Melanocyte of skin (primary cell): Measurements from ENCODE around the gene NEK4. TPM values are rescaled to one million over a fixed set of nuclear protein-coding genes. Genes with fewer than 3 reads are reported as not detected.

Experiments
- small RNA-seq, 2 donors: library from RNA; depleted of rRNA; stranded (forward); fragments of <200 nt; gene quantifications; one replicate each; pipeline ENCODE3, GENCODE V24; 2012
- total RNA-seq, 2 donors: library from RNA; depleted of rRNA; stranded (reverse); fragments of >200 nt; gene quantifications; 2 replicates each; pipeline ENCODE4 v1.2.3, GENCODE V29; 2012

Gene NEK4
- total RNA-seq = 10 to 100 TPM; 20.3 to 29.0 TPM

GRCh38 chr3:52770496-52771333, at the start of gene NEK4:
NEK4 (minus strand) TSS chr3:52770940; CDS start chr3:52770746, 194 bp downstream.

DNA sequence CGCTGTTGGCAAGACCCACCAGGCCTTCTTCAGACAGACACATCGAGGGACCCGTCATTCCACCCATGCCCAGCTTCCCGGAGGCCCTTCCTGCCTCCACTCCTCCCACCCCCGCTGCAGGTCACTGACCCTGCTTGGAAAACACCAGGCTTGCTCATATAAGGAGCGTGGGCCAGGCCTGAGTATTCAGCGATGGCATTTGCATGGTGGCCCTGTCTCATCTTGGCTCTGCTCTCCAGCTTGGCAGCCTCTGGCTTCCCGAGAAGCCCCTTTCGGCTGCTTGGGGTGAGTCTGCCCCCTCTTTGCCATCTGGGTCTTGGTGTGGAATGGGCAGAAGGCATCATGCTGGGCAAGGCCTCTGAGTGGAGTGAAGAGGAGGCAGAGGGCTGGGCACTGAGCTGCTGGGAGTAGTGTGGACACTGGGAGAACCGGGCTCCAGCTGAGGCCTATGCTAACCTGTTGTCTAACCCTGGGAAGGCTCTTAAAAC, 23.9 kb upstream of the NEK4 start, which contains the start of gene ITIH3:
Gene ITIH3, plus strand, starts transcription at position 185 of the 488 bp plus-strand sequence. Its CDS starts 8 bp downstream, at position 193.

DNA sequence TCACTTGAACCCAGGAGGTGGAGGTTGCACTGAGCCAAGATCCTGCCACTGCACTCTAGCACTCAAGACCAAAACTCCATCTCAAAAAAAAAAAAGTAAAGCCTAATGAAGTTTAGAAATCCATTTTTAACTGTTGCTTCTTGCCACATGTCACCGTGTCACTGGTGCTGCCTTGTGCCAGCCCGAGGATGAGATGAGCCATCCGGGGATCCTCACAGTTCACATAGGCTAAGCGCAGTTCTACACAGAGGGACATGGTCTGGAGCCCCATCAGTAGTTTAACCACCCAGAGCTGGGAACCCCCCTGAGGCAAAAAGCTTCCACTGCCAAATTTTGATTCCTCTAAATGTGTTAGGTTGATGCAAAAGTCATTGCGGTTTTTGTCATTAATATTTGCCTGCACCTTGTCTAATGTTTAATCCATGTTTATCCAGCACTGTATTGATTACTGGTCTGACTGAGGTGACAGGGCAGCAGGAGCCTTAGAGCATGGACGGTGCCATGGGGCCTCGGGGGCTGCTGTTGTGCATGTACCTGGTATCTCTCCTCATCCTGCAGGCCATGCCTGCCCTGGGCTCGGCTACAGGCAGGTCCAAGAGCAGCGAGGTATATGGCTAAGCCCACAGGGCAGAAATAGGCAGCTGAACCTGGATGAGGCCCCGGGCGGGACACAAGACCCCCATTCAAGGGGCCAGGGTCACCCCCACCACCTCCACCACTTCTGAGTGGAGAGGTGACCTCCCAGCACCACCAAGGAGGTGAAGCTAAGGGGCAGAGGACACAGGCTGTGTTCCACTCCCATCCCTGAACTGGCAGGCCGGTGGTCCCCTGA, 6.6 kb upstream of the NEK4 start, which contains the start of gene ITIH1:
Gene ITIH1, plus strand, starts transcription at position 473 of the 832 bp plus-strand sequence. Its CDS starts 17 bp downstream, at position 490.

DNA sequence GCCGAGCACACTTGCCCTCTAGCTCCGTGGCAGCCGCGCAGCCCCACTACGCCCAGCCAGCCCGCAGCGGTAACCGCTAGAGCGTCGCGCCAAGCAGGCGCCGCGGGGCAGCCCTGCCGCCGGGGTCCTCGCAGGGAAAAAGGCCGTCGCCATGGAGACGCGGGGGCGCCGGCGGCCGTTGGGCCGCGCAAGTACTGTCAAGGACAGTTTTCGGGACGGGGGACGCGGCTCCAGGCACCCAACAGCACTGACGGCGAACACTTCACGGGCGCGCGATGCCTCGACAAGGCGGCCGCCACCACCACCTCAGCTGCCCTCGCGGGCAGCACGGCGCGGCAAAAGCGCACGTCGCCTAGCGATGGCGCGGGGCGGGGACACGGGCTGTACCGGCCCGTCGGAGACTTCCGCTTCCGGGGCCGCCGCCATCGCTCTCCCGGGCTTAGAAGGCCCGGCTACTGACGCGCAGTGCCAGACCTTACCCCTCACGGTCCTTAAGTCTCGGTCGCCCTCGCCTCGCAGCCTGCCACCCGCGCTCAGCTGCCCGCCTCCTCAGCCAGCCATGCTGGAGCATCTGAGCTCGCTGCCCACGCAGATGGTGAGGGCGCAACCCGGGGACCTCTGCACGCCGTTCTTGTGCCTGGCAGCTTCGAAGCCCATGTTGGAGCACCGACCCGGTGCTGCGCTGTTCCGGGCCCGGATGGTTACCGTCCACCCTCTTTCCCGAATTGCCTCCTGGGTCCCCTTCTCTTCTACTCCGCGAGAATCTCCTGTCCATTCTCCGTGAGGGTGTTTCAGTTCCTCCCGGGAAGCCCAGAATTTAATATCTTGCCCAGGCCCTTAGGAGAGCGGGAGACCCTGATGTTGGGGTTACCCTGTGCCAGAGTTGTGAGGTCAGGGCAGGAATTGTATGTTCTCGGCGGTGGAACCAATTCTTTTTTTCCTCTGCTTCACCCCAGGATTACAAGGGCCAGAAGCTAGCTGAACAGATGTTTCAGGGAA, 64.8 kb downstream of the NEK4 start, which contains the start of the genes GLT8D1 and SPCS1:
Gene GLT8D1, minus strand, starts transcription at position 104 of the 999 bp plus-strand sequence. CDS start 5,331 bp downstream, outside the sequence.
Gene SPCS1, plus strand, starts transcription at position 419 of the 999 bp plus-strand sequence. Its CDS starts 141 bp downstream, at position 560.

DNA sequence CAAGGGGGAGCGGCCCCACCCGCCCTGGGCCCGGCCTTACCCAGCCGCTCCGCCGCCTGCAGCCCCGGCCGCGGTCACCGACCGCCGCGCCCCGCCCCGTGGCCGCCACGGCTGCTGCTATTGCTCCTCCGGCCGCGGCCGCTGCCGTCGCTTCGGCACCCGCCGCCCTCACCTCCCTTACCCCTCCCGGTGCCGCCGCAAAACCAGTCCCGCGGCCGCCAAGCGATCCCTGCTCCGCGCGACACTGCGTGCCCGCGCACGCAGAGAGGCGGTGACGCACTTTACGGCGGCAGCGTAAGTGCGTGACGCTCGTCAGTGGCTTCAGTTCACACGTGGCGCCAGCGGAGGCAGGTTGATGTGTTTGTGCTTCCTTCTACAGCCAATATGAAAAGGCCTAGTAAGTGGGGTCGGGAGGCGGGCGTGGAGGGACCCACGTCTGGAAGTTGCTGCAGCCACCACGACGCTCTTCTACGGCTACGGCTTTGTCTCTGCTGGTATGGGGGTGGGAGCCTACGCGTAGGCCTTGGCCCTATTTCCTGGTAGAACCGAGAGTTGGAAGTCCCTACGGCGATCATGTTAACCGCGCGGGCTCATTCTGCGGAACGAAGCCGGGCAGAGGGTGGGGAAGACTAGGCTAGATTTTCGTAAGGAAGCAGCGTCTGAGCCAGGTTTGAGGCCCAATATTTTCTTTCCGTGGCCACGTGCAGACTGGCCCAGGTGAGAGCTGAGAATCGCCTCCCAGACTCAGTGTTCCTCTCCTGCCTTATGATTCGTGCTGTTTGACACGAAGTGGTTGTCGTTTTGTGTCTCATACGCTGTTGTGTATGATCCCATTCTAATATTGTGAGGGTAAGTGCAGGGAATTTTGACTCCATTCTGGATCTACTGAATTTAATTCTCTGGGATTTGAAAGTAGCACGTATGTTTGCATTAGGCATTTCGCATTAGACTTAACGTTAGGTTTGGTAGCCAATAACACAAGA, 84.7 kb downstream of the NEK4 start, which contains the start of the genes GNL3 and PBRM1:
Gene GNL3, plus strand, starts transcription at position 324 of the 983 bp plus-strand sequence. Its CDS starts 61 bp downstream, at position 385.
Gene PBRM1, minus strand, starts transcription at position 205 of the 983 bp plus-strand sequence.

Small RNAs within 50 kb of the gene (small RNA-seq; reads per million reads assigned to genes)
- gene AC006254.2 = 0 reads per million in 2 donors
- gene RF00569 = 15,347 to 16,420 reads per million in 2 donors
- 0 reads per million in 2 donors for gene RF01183
- gene SNORD19 = 0 reads per million in 2 donors
- 0 reads per million in 2 donors for gene SNORD19B
- 779 to 1,333 reads per million in 2 donors for gene SNORD69

Other genes starting within 250 kb of the NEK4 start
- gene NT5DC2, start 237.1 kb downstream of the NEK4 start, total RNA-seq = 10 to 100 TPM in 1 of 2 donors, 1 to 10 TPM in 1; 9.6 to 20.3 TPM
- 10 to 100 TPM; 15.7 to 16.5 TPM for gene UQCC5, start 234.3 kb downstream of the NEK4 start, total RNA-seq
- 100 to 1,000 TPM; 131 to 284 TPM for gene PBRM1, start 85.0 kb downstream of the NEK4 start, total RNA-seq
- gene GNL3, start 84.9 kb downstream of the NEK4 start, total RNA-seq = 100 to 1,000 TPM; 137 to 183 TPM
- gene GLT8D1, start 65.1 kb downstream of the NEK4 start, total RNA-seq = 10 to 100 TPM; 39.9 to 46.6 TPM
- 10 to 100 TPM; 76.1 to 86.9 TPM for gene SPCS1, start 64.8 kb downstream of the NEK4 start, total RNA-seq
- not detected for gene ITIH1, start 6.7 kb upstream of the NEK4 start, total RNA-seq
- gene ITIH3, start 23.9 kb upstream of the NEK4 start, total RNA-seq = 1 to 10 TPM in 1 of 2 donors, not detected in 1; 1.3 TPM
- gene ITIH4, start 59.7 kb upstream of the NEK4 start, total RNA-seq = 1 to 10 TPM; 2.7 to 4.1 TPM
- under 1 TPM in 1 of 2 donors, not detected in 1; 0.33 TPM for gene MUSTN1, start 64.1 kb upstream of the NEK4 start, total RNA-seq
- 10 to 100 TPM; 13.8 to 14.3 TPM for gene STIMATE, start 126.6 kb upstream of the NEK4 start, total RNA-seq